HG03097 (cell line): ENCODE data around the gene THSD4.

Experiments used
- ATAC-seq: cut with Tn5 transposase; IDR thresholded peaks from one replicate; pipeline ENCODE4 v1.9.1; 2021; ENCODE audit not compliant: unreplicated experiment, low FRiP score

THSD4 gene

DNA sequence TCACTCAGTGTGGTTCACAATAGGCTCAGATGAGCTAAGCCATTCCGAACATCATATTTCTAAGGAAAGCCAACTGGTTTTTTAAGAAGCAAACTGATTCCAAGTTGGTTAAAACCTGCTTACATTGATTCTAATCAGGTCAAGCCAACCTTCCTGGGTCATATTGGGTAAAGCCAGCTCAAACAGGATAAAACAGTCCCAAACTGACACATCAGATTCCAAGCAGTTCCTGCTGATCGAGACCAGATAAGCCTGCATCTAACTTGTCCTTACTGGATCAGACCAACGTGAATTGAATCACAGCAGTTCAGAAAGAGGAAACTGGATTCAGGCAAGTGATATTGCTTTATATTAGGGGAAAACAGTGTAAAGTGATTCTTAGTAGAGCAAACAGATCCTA is 18.6 kb upstream of the THSD4 start:
- no peak for ATAC-seq

DNA sequence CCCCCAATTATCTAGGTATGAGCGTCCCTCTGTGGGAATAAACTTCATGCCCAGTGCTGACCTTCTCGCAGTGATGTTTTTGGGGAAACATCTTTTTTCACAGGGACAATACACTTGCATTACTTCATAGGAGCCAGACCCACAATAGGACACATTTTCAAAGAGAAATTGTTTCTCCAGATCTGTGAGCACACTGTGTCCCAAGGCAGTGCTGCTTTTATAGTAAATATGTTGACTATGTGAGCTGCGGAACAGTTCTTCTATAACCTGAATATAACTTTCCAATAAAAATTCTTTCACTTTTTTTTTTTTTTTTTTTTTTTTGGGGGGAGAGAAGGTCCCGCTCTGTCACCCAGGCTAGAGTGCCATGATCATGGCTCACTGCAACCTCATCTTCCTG is 17.4 kb upstream of the THSD4 start:
- ATAC-seq: no peak

DNA sequence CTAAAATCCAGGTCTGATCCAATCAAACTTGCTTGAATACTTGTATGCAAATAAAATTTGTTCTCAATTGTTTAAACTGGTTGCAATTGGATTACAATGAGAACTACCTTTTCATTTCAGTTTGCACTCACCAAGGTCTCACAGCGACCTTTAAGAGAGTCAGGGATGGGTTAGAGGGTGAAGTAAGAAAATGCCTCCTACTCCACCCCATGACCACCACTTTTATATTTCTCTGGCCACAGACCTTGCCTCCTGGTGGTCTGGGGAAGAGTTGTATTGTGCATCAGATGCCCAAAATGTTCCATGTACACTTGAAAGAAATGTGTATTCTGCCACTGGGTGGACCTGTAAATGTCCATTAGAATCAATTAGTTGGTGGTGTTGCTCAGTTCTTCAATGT is 16.4 kb upstream of the THSD4 start:
- ATAC-seq: no peak

GRCh38 chr15:71103102-71103676 is 12.1 kb upstream of the THSD4 start:
- no peak for ATAC-seq

DNA sequence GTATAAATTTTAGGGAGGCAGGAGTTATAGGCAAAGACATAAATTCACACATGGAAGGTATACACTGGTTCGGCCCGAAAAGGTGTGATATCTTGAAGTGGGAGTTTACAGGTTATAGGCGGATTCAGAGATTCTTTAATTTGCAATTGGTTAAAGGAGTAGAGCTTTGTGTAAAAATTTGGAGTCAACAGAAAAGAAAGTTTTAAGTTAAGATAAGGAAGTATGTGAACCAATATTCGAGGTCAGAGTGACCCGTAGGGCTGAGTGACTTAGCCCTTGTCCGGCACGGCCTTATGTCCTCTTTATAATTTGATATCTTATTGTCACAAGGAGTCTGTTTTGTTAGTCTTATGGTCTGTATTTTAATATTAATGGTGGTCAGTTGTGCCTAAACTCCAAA is 10.6 kb upstream of the THSD4 start:
- ATAC-seq: no peak

DNA sequence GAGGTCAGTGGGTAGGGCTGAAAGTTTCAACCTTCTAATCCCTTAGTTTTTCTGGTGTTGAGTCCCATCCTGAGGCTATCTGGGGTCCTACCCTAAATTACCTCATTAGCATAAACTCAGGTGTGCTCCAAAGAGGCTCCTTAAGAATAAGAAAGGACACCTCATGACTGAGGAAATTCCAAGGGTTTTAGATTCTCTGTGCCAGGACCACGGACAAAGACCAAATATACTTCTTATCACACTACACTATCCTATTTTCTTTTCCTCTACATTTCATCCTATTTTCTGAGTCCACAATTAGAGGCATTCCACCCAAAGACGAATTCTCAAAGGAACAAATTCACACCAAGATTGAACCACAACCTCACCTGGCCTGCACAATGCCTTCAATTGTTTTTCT is 9.8 kb upstream of the THSD4 start:
- ATAC-seq: no peak

DNA sequence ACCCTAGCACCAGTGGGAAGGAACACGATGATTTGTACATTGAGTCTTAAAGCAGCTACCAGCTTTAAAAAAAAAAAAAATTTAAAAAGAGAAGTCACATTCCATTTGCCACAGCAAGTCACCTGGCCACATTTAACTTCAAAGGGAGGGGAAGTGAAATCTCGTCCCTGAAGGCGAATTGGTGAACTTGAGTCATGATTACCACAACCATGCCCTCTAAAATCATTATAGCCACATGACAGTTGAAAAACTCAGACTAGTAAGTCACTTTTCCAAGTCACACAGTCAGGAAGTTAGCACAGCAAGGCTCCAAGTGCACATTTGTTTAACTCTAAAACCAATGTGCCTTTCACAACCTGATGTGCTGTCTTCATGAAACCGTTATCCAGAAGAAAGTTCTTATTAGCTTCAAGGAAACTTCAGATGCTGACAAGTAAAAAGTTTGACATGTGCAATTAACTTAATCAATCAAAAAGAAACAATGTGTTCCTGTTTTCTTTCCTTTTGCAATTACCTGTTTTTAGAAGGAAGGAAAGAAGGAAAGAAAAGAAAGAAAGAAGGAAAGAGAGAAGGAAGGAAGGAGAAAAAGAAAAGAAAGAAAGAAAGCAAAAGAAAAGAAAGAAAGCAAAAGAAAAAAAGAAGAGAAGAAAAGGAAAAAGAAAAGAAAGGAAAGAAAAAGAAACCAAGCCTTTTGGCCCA is 8.3 kb upstream of the THSD4 start:
- ATAC-seq: no peak

DNA sequence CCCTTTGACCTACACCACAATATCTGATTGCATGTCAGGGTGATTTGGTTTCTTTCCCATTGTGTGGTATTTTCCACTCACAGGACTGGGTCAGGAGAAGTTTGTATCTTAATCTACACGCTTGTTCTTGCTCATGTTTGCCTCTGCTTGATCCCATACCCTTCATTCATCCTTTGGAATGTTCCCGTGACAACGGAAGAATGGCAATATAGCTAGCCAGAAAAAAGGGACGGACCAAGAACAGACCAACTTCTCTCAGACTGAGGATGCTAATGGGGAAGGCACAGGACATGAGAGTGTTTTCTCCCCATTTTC is 7.8 kb upstream of the THSD4 start:
- ATAC-seq: no peak

- ATAC-seq: no peak
Observed at GRCh38 chr15:71109130-71109529, 6.1 kb upstream of the THSD4 start.

DNA sequence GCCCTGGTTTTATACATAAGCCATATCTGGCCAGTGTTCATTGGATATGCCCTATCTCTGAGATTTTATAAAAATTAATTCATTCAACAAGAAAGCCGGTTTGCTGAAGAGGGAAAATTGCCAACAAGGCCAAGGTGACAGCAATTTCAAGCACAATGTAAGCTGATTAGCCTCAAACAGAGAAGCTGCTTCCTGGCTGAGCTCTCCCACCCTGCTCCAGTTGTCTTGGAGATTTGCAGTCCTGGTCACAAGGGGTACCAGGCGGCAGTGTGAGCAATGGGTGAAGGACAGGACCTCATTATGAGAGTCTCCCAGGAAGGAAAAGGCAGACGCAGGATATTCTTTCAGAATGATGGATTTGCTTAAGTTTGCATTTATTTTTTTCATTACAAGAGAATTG is 5.4 kb upstream of the THSD4 start:
- no peak for ATAC-seq

- ATAC-seq: no peak
Observed at GRCh38 chr15:71110405-71111180, 4.7 kb upstream of the THSD4 start.

- no peak for ATAC-seq
Observed at GRCh38 chr15:71111181-71111565, 4.1 kb upstream of the THSD4 start.

- ATAC-seq: no peak
Observed at GRCh38 chr15:71111950-71112349, 3.3 kb upstream of the THSD4 start.

GRCh38 chr15:71112429-71112828 is 2.8 kb upstream of the THSD4 start:
- no peak for ATAC-seq

GRCh38 chr15:71114066-71114680 is 1.1 kb upstream of the THSD4 start:
- ATAC-seq: no peak

DNA sequence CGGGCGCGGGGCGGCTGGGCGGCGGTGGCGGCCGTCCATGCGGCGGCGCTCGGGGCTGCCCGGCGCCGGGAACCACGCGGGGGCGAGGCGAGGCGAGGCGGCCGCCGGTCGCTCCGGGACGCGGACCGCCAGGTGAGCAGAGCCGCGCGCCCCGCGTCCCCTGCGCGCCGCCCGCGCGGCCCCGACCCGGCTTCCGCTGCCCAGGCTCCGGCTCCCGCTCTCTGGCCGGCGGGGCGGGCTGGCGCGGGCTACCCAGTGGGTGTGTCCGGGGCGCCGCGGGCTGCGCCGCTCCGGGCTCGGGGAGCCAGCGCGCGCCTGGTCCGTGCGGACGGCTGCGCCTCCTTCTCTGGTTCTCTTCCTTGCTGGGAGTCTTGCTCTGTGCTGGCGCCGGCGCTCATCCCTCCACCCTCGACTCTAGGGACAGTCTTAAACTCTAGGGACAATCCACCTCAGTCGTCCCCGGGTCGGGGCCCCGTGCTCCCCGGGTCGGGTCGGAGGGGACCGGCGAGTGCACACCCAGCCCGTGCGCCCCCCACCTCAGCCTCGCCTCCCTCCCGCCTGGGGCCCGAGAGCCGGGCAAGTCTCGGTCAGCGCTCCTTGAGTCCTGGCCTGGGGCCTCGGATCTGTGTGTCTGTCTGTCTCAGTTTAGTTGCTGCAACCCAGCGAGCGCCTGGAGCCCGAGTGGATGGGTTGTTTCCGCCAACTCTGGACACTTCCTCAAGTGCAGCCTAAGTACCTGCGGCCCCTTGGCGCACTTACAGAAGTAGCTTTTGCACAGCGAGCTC is 488 bp downstream of the THSD4 start:
- peak; percentile 33 for ATAC-seq

- ATAC-seq: no peak
Observed at GRCh38 chr15:71116366-71116765, 1.1 kb downstream of the THSD4 start.

- no peak for ATAC-seq
Observed at GRCh38 chr15:71116942-71117341, 1.7 kb downstream of the THSD4 start.

DNA sequence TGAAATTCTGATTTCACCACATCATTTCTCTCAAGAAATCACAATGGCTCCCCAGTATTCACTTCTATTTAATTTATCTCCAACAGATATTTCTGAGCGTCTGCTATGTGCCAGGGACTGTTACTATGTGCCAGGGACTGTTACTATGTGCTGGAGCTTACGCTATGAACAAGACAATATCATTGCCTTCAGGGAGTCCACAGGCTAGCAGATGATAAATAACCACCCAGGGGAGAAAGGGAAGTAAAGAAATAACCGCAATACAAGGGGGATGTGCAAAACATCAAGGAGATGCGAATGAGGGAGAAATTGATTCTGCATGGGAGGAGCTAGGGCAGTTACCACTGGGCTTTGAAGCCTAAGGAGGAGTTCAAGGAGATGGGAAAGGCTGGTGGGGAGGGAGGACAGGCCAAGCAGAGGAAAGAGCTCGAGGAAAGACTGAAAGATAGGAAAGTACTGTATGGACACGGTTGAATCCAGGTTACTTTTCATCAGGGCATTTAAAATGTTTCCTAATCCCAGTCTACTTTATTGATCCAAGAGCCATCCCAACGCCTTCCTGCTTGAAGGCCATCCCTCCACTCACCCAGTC is 2.5 kb downstream of the THSD4 start:
- no peak for ATAC-seq

DNA sequence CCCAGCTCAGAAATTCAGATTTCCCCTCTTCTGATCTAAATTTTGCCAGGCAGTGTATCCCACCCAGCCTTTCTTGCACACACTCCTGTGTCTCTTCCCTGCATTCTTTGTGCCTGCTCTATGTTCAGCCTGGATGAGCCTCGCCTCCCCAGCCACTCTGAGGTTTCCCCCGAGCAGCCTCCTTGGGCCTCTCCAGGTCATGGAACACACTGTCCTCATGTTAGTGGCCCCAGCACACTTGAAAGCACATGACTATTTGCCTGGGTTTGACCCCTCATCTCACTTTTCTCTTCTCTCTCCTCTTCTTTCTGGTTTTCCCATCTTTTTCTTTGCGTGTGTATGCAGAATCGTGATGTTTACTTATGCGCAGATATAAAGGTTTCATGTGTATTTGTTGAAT is 3.1 kb downstream of the THSD4 start:
- ATAC-seq: no peak
